ENCODE measurements around the gene PTPRA. TPM values are rescaled to one million over a fixed set of nuclear protein-coding genes. Genes with fewer than 3 reads are reported as not detected.

The PTPRA gene
- total and polyA plus RNA-seq, 10 of the 15 experiments (the other 5 are each of a cell fraction or from before 2014, with no cell fraction given), result 3.9 to 62.1 (median 34.6) TPM

DNA sequence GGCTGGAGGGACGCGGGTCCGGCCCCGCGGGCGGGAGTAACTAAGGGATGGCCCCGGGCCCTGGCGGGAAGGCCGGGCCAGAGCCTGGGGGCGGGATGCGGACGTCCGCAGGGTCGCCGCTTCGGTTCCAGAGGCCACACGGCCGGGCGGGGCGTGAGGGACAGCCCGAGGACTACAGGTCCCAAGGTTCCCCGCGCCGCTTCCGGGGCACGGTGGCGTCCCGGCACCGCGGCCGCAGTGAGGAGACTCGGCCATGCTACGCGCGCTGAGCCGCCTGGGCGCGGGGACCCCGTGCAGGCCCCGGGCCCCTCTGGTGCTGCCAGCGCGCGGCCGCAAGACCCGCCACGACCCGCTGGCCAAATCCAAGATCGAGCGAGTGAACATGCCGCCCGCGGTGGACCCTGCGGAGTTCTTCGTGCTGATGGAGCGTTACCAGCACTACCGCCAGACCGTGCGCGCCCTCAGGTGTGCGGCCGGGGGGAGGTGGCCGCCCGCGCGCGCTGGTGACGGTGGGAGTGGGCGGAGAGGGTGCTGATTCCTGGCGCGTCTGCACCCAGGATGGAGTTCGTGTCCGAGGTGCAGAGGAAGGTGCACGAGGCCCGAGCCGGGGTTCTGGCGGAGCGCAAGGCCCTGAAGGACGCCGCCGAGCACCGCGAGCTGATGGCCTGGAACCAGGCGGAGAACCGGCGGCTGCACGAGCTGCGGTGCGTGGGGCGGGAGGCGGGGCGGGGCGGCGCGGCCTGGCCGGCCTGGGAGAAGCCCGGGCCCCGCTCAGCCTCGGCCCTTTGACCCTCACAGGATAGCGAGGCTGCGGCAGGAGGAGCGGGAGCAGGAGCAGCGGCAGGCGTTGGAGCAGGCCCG, 172.8 kb downstream of the PTPRA start, which contains the start of gene MRPS26 (continued):
- TF ChIP-seq CEBPZ (IDR thresholded peaks at IDR 0.05; ENCODE audit: low read depth, low read length) (no peak), PML (IDR thresholded peaks at IDR 0.05; ENCODE audit: low read length) (peak; percentile 59; the same call in 1 of the 2 replicates), ZZZ3 (IDR thresholded peaks at IDR 0.05; ENCODE audit: control insufficient read depth, insufficient read length, low read depth) (no peak), EP300 (IDR thresholded peaks at IDR 0.05; ENCODE audit: borderline replicate concordance in 1 of 2, control insufficient read depth in 1 of 2, low read depth in 2 of 2, low read length in 2 of 2) (no peak), RCOR1 (conservative IDR thresholded peaks at IDR 0.05; ENCODE audit: low read depth, low read length) (no peak), POLR2AphosphoS2 (IDR thresholded peaks at IDR 0.05; ENCODE audit: low read depth, low read length) (peak; percentile 58; the same call in 1 of the 2 replicates), ZNF24 (IDR thresholded peaks at IDR 0.05) (peak; percentile 36; the same call in 1 of the 2 replicates), BMI1 (IDR thresholded peaks at IDR 0.05; ENCODE audit: borderline replicate concordance) (no peak), CHD1 (IDR thresholded peaks at IDR 0.05; ENCODE audit: low read depth, low read length) (no peak), ATF2 (IDR thresholded peaks at IDR 0.05; ENCODE audit: low read length) (no peak), SPI1 (IDR thresholded peaks at IDR 0.05; ENCODE audit: borderline replicate concordance, insufficient read depth, low read depth, low read length) (no peak), RFX5 (IDR thresholded peaks at IDR 0.05; ENCODE audit: low read depth, low read length) (no peak), RELA (IDR thresholded peaks at IDR 0.05; ENCODE audit: borderline replicate concordance, partially characterized antibody) (no peak), SMC3 (IDR thresholded peaks at IDR 0.05; ENCODE audit: borderline replicate concordance, low read length) (no peak), POLR2AphosphoS5 (IDR thresholded peaks at IDR 0.05; ENCODE audit: low read length) (peak; percentile 69; the same call in 1 of the 2 replicates), ZNF384 (IDR thresholded peaks at IDR 0.05; ENCODE audit: borderline replicate concordance, low read depth, low read length) (no peak), ZNF207 (IDR thresholded peaks at IDR 0.05; ENCODE audit: borderline replicate concordance) (peak; percentile 88), ASH2L (IDR thresholded peaks at IDR 0.05; ENCODE audit: borderline replicate concordance, low read depth) (no peak), MYC (IDR thresholded peaks at IDR 0.05; ENCODE audit: insufficient read depth, insufficient read length, insufficient replicate concordance, low read length, severe bottlenecking) (peak; percentile 55), PAX5 (IDR thresholded peaks at IDR 0.05; ENCODE audit: borderline replicate concordance, low read depth, low read length) (0 out of 2 replicates have a peak, but pooled peaks have one; percentile 32)
- TF ChIP-seq, protein P1, sequence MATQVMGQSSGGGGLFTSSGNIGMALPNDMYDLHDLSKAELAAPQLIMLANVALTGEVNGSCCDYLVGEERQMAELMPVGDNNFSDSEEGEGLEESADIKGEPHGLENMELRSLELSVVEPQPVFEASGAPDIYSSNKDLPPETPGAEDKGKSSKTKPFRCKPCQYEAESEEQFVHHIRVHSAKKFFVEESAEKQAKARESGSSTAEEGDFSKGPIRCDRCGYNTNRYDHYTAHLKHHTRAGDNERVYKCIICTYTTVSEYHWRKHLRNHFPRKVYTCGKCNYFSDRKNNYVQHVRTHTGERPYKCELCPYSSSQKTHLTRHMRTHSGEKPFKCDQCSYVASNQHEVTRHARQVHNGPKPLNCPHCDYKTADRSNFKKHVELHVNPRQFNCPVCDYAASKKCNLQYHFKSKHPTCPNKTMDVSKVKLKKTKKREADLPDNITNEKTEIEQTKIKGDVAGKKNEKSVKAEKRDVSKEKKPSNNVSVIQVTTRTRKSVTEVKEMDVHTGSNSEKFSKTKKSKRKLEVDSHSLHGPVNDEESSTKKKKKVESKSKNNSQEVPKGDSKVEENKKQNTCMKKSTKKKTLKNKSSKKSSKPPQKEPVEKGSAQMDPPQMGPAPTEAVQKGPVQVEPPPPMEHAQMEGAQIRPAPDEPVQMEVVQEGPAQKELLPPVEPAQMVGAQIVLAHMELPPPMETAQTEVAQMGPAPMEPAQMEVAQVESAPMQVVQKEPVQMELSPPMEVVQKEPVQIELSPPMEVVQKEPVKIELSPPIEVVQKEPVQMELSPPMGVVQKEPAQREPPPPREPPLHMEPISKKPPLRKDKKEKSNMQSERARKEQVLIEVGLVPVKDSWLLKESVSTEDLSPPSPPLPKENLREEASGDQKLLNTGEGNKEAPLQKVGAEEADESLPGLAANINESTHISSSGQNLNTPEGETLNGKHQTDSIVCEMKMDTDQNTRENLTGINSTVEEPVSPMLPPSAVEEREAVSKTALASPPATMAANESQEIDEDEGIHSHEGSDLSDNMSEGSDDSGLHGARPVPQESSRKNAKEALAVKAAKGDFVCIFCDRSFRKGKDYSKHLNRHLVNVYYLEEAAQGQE (IDR thresholded peaks at IDR 0.05; ENCODE audit: low read depth, low read length), result no peak
